ENCODE results near the gene COQ8A.

GRCh38 chr1:226898246-226898645 lies 41.8 kb upstream of the COQ8A start:
- no peak for TF ChIP-seq ZFP30 (CRISPR knock-in tag; IDR thresholded peaks at IDR 0.05)
- no peak for TF ChIP-seq RARB (CRISPR knock-in tag; IDR thresholded peaks at IDR 0.05)
- no peak for TF ChIP-seq OSR1 (CRISPR knock-in tag; IDR thresholded peaks at IDR 0.05)
- TF ChIP-seq PATZ1 (CRISPR knock-in tag; IDR thresholded peaks at IDR 0.05; ENCODE audit: borderline replicate concordance), result no peak
- no peak for TF ChIP-seq GLIS3 (CRISPR knock-in tag; IDR thresholded peaks at IDR 0.05)
- no peak for TF ChIP-seq BACH2 (CRISPR knock-in tag; IDR thresholded peaks at IDR 0.05; ENCODE audit: borderline replicate concordance)
- TF ChIP-seq ARNTL (CRISPR knock-in tag; IDR thresholded peaks at IDR 0.05; ENCODE audit: borderline replicate concordance, low read depth), result no peak
- TF ChIP-seq SNAI2 (CRISPR knock-in tag; IDR thresholded peaks at IDR 0.05), result no peak
- no peak for TF ChIP-seq TCF4 (CRISPR knock-in tag; IDR thresholded peaks at IDR 0.05; ENCODE audit: borderline replicate concordance)
- no peak for TF ChIP-seq ISL1 (CRISPR knock-in tag; IDR thresholded peaks at IDR 0.05)
- TF ChIP-seq ZNF70 (CRISPR knock-in tag; IDR thresholded peaks at IDR 0.05), result no peak

Data from SK-N-SH treated with all-trans-retinoic acid at 6 μM for 48 hours (cell line).